MCF 10A (cell line): ENCODE results near the gene C10orf95. TPM values are rescaled to one million over a fixed set of nuclear protein-coding genes. Genes with fewer than 3 reads are reported as not detected.

Experiments used
- BruUV-seq: library from RNA; stranded (reverse); fragments of 400-500 nt; replicated peaks from 2 replicates; lab custom pipeline; 2021; lab: Mats Ljungman, UMichigan
- CTCF ChIA-PET: fragments of 300-600 bp; sonication (Branson Sonifier 250); formaldehyde crosslinking; extraction: SDS; loops from one replicate; lab custom pipeline; 2021; ENCODE audit warnings: antibody characterized with exemption, inconsistent platforms; lab: Yijun Ruan, JAX
- POLR2A ChIA-PET: fragments of 300-600, 350-650 bp; sonication (Branson Sonifier 250); formaldehyde crosslinking; extraction: SDS; loops from one replicate; lab custom pipeline; 2020; ENCODE audit warnings: antibody characterized with exemption, inconsistent platforms; lab: Yijun Ruan, JAX
- DNase-seq: peaks from one replicate; pipeline ENCODE4 v3.0.0-alpha.2; 2018; ENCODE audit not compliant: unreplicated experiment
- H3K27ac Mint-ChIP-seq: one replicate; pipeline ENCODE4 v1.8.0; 2022; ENCODE audit warnings: mild to moderate bottlenecking, low read depth, mixed read lengths; ENCODE audit not compliant: unreplicated experiment
- H3K27me3 Mint-ChIP-seq: one replicate; pipeline ENCODE4 v1.8.0; 2022; ENCODE audit warnings: mixed read lengths; ENCODE audit not compliant: insufficient read depth, unreplicated experiment
- H3K36me3 Mint-ChIP-seq: one replicate; pipeline ENCODE4 v1.8.0; 2022; ENCODE audit warnings: mild to moderate bottlenecking, moderate library complexity, mixed read lengths; ENCODE audit not compliant: insufficient read depth, unreplicated experiment
- H3K4me1 Mint-ChIP-seq: one replicate; pipeline ENCODE4 v1.8.0; 2022; ENCODE audit warnings: mixed read lengths; ENCODE audit not compliant: insufficient read depth, unreplicated experiment
- H3K4me3 Mint-ChIP-seq: one replicate; pipeline ENCODE4 v1.8.0; 2022; ENCODE audit warnings: mild to moderate bottlenecking, moderate library complexity, mixed read lengths; ENCODE audit not compliant: unreplicated experiment
- H3K9me3 Mint-ChIP-seq: one replicate; pipeline ENCODE4 v1.8.0; 2022; ENCODE audit warnings: mixed read lengths; ENCODE audit not compliant: unreplicated experiment
- CTCF ChIP-seq: fragments of 200-600 bp; IDR thresholded peaks from one replicate; pipeline ENCODE4 v1.8.0; 2022; ENCODE audit warnings: antibody characterized with exemption, mild to moderate bottlenecking; ENCODE audit not compliant: unreplicated experiment
- intact Hi-C: fragments of 100-400 bp; cut with micrococcal nuclease; formaldehyde crosslinking; loops from 2 replicates; pipeline ENCODE4 v1.14.1; 2022
- total RNA-seq: library from RNA; stranded (reverse); gene quantifications from 2 replicates; pipeline ENCODE4 v1.2.3, GENCODE V29; 2022

Gene C10orf95
- total RNA-seq, 1 experiment from 2014 or later: 0.63 TPM

GRCh38 chr10:102434394-102435132 lies 16.8 kb downstream of the C10orf95 start:
- Mint-ChIP-seq H3K4me3 (no peak overlapping the region), H3K36me3 (no peaks in the 10 kb centered on the region), H3K27ac (no peak overlapping the region), H3K9me3 (no peaks in the 10 kb centered on the region), H3K4me1 (peaks cover 21% of the 10 kb centered on the region), H3K27me3 (no peaks in the 10 kb centered on the region)
- CTCF ChIA-PET: interaction anchor here (0.6 to 2.3 kb wide), 6 partner anchors 12 to 204 kb away, joined by 3 to 10 read pairs (median 4); no protein-coding TSS in a partner anchor
- intact Hi-C loops: no loop called here
- POLR2A ChIA-PET: interaction anchor here (0.6 to 5.7 kb wide), 4 partner anchors 13 to 423 kb away, joined by 3 to 119 read pairs (median 33); partner anchors contain the start of genes ACTR1A, C10orf95 and FBXL15
- peak; percentile 68 for DNase-seq
- no TSS peak for BruUV-seq
- TF ChIP-seq CTCF: no peak

- BruUV-seq: no TSS peak
- no peak for DNase-seq
- peaks cover 21% of the 10 kb centered on the region for H3K4me1 Mint-ChIP-seq
- ChIA-PET CTCF (interaction anchor here (0.6 to 2.3 kb wide), 6 partner anchors 11 to 500 kb away, joined by 3 to 11 read pairs (median 5); partner anchors contain the start of gene FBXL15), POLR2A (interaction anchor here (0.6 to 5.7 kb wide), 4 partner anchors 10 to 38 kb away, joined by 3 to 119 read pairs (median 33); partner anchors contain the start of genes C10orf95, FBXL15 and NFKB2)
- no peaks in the 10 kb centered on the region for H3K9me3 Mint-ChIP-seq
- peak overlapping the region; percentile 90 for H3K4me3 Mint-ChIP-seq
- no peak overlapping the region for H3K27ac Mint-ChIP-seq
- TF ChIP-seq CTCF: no peak
- H3K27me3 Mint-ChIP-seq: no peaks in the 10 kb centered on the region
- intact Hi-C loops: no loop called here
- H3K36me3 Mint-ChIP-seq: no peaks in the 10 kb centered on the region
Observed at GRCh38 chr10:102433619-102434046, 17.7 kb downstream of the C10orf95 start.

DNA sequence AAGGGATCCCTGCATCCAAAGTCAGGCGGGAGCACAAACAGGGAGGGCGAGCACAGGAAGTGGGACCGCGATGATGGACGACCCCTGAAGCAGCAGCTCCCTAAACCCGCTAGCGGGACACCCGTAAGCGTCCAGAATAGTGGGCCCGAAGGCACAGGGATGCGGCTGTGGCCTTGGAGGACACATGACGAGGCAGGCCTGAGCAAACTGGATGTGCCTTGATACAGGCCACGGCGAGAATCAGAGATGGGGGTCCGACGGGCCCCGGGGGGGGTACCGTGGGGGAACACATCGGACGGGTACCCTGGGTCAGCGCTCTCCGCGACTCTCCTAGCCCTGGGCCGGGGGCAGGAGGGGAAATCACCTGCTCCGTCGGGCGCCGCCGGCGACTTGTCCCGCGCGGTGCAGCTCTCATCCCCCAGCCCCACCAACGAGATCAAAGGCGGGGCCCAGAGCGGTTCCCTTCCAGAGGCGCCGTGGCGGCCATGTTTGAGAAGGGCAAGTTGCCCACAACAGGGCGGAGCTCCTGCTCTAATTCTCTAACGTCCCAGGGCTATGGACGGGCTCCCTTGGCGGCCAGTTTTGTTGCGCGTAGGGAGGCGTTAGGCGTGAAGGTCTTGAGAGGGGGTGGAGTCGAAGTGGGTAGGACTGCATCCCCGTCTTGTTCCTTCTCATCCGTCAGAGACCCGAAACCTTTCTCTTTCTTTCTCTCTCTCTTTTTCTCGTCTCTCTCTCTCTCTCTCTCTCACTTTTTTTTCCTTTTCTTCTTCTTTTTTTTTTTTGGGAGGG lies 19.0 kb downstream of the C10orf95 start, which contains the start of gene CUEDC2:
Gene CUEDC2 (minus strand): TSS at position 413 of the 789 bp plus-strand sequence. CDS start 7,386 bp downstream, outside the sequence.
- ChIA-PET POLR2A (interaction anchor here (0.7 to 5.7 kb wide), 26 partner anchors 10 to 614 kb away, joined by 3 to 119 read pairs (median 4); partner anchors contain the start of genes ACTR1A, C10orf95, FBXL15 and GBF1), CTCF (interaction anchor here (0.6 to 2.2 kb wide), 8 partner anchors 9 to 1426 kb away, joined by 3 to 11 read pairs (median 3); partner anchors contain the start of genes C10orf95 and FBXL15)
- H3K27ac Mint-ChIP-seq: peak within 1 kb of the TSS; percentile 94
- H3K36me3 Mint-ChIP-seq: no peaks in the 10 kb centered on the region
- DNase-seq: peak; percentile 97
- intact Hi-C loops: no loop called here
- peaks cover 26% of the 10 kb centered on the region for H3K4me1 Mint-ChIP-seq
- no TSS peak for BruUV-seq
- H3K4me3 Mint-ChIP-seq: peak within 1 kb of the TSS; percentile 90
- no peaks in the 10 kb centered on the region for H3K9me3 Mint-ChIP-seq
- H3K27me3 Mint-ChIP-seq: no peaks in the 10 kb centered on the region
- TF ChIP-seq CTCF: no peak
